Stimulated activated CD4-positive, alpha-beta T cell treated with anti-CD3 and anti-CD28 coated beads, TNF-alpha, amount 100 ng/mL, for 4 hours (primary cell): ENCODE measurements around the gene TXNDC15.
"Not testable (repeated sequence)": the region's sequence is repeated elsewhere in the genome, so short reads cannot be mapped to it uniquely, and the experiment has no call there.

Experiments
- DNase-seq, 3 experiments: peaks; one replicate each; pipeline ENCODE4 v3.0.0-alpha.2; 2020; ENCODE audit warnings: low read depth in 3 of 3

The TXNDC15 gene

DNA sequence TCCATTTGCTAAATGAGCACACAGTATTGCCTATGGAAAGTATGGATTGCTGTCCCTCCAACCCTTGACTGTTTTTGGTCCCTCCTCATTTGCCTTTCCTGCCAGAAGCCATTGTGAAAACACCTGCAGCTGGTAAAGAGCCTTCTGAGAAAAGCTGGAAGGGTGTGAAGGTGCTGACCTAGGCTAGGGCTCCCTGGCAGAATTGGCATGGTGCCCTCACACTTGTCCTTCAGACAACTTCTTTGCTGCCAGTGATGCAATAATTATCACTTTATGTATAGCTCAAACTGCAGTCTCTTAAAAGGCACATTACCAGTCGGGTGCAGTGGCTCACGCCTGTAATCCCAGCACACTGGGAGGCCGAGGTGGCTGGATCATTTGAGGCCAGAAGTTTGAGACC is 4.2 kb downstream of the TXNDC15 start:
- DNase-seq = no peak

DNA sequence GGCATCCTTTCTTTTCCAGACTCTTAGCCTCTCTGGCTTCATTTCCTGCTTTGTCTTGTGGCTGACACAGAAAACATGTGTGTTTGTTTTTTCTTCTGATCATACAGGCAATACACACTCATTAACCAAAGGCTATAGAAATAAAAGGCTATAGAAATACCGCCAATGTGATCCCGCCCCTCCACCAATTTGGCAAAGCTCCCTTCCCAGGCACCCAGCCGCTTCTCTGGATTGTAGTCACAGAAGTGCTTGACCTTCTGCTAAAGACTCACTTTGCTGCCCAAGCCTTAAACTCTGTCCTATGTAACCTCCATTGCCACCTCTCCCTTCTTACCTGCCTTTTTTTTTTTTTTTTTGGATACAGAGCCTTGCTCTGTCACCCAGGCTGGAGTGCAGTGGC is 5.3 kb downstream of the TXNDC15 start:
- no peak for DNase-seq

- not testable (repeated sequence) for DNase-seq
Observed at GRCh38 chr5:134880937-134881336, 6.8 kb downstream of the TXNDC15 start.

GRCh38 chr5:134881711-134882110 is 7.5 kb downstream of the TXNDC15 start:
- not testable (repeated sequence) for DNase-seq

GRCh38 chr5:134887593-134888159 is 13.5 kb downstream of the TXNDC15 start:
- DNase-seq = no peak

DNA sequence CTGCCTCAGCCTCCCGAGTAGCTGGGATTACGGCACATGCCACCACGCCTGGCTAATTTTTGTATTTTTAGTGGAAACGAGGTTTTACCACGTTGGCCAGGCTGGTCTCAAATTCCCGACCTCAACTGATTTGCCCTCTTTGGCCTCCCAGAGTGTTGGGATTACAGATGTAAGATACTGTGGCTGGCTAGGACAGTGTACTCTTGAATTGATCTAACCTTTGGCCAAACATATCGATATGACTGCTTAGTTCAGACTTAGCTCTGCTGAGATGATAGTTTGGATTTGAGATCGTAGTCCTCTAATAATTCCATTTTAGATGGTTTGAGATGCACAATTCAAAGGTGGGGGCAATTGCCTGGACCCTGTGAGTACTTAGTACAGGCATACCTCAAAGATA is 15.2 kb downstream of the TXNDC15 start:
- no peak for DNase-seq

GRCh38 chr5:134891473-134891872 is 17.3 kb downstream of the TXNDC15 start:
- DNase-seq = no peak

GRCh38 chr5:134892282-134892681 is 18.1 kb downstream of the TXNDC15 start:
- DNase-seq = no peak

GRCh38 chr5:134892926-134893325 is 18.8 kb downstream of the TXNDC15 start:
- DNase-seq = no peak

GRCh38 chr5:134893748-134894505 is 19.8 kb downstream of the TXNDC15 start:
- no peak for DNase-seq

GRCh38 chr5:134902071-134902801 is 28.1 kb downstream of the TXNDC15 start:
- no peak for DNase-seq

DNA sequence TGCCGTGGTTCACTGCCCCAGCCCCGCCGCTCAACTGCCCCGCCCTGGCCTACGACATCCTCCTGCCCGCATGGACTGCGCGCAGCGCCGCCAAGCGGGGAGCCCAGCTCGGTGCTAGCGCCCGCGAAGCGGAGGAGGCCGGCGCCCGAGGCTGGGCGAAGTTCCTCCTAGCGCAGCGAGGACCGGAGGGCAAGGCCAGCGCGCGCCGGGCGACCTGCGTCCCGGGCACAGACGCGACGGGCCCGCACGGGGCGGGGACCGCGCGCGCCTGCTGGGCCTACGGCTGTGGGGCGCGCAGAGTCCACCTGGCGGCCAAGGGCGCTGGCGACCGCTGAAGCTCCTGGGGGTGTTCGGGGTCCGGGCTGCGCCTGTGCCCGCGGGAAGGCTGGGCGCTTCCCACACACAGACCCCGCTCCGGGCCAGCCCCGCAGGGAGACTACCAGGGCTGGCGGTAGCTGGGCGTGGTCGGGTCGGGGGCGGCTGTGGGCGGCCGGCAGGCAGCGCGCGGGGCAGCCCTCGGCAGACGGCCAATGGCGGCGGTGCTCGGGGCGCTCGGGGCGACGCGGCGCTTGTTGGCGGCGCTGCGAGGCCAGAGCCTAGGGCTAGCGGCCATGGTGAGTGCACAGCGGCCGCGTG is 30.6 kb downstream of the TXNDC15 start, which contains the start of gene PCBD2:
Gene PCBD2, plus strand, starts transcription at position 522 of the 636 bp plus-strand sequence. Its CDS starts 9 bp downstream, at position 531.
- DNase-seq = peak; percentile 81 to 86 (median 83)

- peak; percentile 20 to 50 (median 47) for DNase-seq
Observed at GRCh38 chr5:134905246-134905996, 31.2 kb downstream of the TXNDC15 start.

- no peak for DNase-seq
Observed at GRCh38 chr5:134906811-134907210, 32.6 kb downstream of the TXNDC15 start.

- DNase-seq = not testable (repeated sequence)
Observed at GRCh38 chr5:134910752-134911151, 36.6 kb downstream of the TXNDC15 start.

DNA sequence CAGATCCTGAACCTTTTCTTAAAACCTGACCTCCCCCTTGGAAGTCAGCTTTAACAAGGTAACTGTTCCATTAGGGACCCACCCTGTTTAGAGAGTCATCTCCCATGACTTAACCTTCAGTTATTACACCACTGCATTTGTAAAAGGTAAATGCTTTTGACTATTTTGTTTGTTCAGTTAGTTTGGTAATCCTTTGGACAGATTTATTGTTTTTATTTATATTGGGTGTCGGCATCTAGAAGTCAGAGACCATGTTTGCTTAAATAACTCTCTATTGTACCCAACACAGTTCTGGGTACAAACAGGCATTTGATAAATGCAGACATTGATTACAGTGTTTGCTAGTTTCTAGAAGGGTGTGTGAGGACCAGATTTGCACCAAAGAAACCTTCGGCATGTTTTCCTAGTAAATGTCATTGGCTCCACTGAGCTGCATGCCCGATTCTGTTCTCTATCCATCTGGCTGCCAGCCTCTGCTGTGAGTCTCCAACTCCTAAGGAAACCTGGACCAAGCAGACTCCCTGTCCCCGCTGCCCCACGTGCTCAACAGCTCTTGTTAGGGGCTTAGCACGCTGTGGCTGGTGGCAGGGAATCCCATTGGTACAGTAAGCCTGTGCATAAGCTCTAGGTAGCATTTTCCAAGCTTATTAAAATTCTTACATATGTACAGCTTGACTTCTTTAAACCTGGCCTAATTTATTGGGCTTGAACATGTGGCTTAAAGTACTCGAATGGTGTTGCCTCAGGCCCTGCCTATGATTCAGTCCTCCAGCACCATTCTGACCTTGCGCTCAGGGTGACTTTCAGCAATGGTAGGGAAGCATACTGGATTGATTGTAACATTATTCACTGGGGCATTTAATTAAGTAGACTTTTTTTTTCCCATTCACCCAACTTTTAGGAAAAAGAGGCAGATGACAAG is 37.4 kb downstream of the TXNDC15 start:
- DNase-seq = no peak

DNA sequence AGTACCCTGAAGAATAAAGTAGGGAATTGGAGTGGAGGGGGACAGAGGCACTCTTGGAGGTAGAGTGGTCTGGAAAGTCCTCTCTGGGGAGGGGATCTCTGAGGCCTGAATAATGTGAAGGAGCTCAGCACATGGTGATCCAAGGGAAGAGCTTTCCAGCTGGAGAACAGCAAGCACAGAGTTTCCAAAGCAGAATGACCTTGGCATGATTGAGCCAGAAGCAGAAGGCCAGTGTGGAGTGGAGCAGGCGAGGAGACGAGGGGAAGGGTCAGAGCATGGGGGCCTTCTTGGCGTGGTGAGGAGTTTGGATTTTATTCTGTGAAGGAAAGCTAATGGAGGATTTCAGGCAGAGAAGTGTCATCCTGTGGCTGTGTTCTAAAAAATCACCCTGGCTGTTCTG is 39.1 kb downstream of the TXNDC15 start:
- DNase-seq = no peak

- DNase-seq = no peak
Observed at GRCh38 chr5:134913795-134914194, 39.6 kb downstream of the TXNDC15 start.

DNA sequence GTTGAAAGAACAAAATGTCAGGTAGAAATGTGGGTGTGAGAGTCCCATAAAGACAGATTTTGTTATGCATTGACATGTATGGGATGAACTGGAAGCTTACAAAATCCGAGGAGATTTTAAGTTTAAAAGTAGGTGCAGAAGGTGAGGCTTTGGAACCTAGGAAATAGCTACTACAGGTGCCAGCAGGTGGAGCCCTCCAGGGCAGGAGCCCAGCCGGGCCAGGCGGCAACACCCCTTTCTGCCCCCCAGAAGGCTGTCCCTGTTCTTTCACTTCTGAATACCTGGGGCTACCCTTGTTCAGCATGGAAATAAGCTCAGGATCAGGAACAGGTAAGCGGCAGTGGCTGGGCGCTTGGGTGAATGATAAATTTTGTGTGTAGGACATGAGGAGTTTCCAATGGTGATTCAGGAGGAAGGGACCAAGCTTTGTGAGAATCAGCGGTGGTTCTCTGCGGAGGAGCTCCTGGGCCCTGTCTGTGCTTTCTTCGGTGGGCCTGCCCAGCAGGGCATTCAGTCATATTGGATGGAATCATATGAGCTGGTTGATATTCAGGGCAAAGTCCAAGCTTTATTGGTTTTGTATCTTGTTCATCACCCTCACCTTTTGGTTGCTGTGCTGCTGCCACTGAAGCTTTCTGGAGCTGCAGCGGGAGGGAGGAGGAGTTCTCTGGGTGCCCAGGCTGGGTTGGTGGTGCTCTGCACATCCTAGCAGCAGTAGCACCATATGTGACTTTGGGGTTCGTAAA is 43.1 kb downstream of the TXNDC15 start:
- no peak for DNase-seq

- DNase-seq = no peak
Observed at GRCh38 chr5:134918861-134919260, 44.7 kb downstream of the TXNDC15 start.
